Hematopoietic multipotent progenitor cell treated with erythropoietin and hydrocortisone succinate and interleukin-3 and kit ligand, for 17 days (in vitro differentiated cells): ENCODE data around the gene CFAP410.

Experiments used
- DNase-seq: peaks from one replicate; pipeline ENCODE4 v3.0.0-alpha.2; 2015; ENCODE audit warnings: low spot score

Gene CFAP410

GRCh38 chr21:44330698-44331097 lies 8.5 kb downstream of the CFAP410 start:
- DNase-seq, result no peak

GRCh38 chr21:44329971-44330681 lies 9.1 kb downstream of the CFAP410 start:
- DNase-seq, result no peak

DNA sequence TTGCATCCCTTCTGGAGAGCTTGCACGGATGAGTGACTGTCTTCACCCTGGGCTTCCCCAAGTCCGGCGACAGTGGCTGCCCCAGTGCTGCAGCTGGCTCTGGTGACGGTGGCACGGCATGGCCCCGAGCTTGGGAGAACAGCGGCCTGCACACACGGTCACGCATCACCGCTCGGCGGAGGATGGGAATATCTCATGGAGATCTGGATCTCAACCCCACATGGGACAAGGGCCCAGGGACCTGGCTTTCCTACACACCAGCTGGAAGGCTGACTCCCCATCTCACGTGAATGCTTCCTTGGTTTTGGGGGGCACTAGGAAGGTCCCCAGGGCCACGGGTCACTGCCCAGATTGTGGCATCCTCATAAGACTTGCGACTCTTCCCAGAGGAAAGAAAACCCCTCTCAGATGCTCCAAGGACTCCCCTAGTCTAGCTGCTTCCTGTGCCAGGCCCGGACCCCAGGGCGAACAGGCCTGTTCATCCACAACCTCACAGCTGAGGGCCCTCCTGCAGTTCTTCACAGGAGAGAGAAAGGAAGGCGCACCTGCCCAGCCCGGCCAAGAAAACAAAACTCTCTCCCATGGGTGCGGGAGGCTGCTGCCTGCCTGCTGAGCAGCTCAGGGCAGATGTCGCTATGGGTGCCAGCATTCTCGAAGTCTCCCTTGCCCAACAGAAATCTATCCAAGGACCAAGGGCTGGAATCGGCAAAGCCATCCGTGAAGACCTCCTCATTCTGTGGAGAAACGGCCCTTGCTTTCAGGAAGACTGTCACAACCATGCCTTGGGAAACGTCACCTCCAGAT lies 9.9 kb downstream of the CFAP410 start:
- no peak for DNase-seq

DNA sequence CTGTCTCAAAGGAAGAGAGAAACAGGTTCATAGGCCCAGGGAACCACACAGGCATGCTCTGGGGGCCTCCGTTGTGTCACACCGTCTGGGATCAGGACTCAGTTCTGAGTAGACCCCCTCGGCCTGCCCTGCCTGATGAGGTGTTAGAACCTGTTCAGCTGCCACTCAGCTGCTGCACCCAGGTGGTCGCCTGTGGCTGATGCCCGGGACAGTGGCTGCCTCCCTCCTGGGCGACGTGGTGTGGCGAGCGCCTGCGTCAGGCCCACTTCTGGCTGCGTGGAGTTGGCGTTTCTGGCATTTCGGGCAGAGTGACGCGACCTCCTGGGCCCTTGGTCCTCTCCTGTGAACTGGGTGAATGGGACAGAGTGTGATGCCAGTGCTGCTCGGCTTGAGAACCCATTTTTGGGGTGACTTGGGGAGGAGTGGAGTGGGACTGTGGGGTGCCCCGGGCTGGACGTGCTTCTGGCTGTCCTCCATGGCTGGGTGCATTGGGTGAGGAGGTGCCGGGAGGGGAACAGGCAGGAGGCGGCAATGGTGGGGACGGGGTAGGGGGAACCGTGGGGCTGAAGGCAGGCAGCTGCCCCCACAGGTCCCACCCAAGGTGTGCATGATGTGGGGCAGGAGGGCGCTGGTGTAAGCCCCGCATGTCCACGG lies 10.8 kb downstream of the CFAP410 start:
- DNase-seq, result no peak

GRCh38 chr21:44327603-44327974 lies 11.6 kb downstream of the CFAP410 start:
- no peak for DNase-seq

- no peak for DNase-seq
Measured at GRCh38 chr21:44326716-44327602, 12.2 kb downstream of the CFAP410 start.

GRCh38 chr21:44326272-44326647 lies 12.9 kb downstream of the CFAP410 start:
- DNase-seq, result no peak

DNA sequence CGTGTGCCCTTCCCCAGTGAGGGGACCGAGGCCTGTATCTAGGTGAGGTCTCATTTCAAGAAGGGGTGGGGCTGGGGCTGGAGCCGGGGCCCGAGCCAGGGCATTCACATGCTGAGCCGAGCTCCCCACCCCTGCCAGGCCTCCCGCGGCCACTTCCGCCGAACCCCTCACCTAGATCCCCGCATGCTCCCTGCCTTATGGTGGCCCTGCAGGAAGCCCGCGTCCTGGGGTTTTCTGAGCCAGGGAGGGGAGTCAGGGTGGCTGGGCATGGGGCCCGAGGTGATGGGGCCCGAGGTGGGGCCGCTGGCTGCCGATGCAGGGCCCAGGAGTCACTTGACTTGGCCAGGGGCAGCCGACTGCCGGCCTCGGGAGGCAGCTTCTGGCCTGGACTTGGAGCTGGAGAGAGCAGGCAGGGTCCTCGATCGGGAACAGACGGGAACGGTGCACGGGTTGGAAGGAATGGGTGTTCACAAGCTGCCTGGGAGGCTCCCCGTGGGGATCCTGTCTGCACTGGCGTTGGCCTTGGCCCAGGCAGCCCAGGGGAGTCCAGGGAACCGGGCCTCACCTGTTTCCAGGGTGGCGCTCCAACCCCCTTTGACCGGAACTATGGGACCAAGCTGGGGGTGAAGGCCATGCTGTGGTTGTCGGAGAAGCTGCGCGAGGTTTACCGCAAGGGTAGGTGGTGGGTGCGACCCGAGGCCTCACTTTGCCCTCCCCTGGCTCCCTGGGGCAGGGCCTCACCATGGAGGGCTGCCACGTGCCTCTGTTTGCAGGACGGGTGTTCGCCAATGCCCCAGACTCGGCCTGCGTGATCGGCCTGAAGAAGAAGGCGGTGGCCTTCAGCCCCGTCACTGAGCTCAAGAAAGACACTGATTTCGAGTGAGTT lies 13.6 kb downstream of the CFAP410 start:
- no peak for DNase-seq

DNA sequence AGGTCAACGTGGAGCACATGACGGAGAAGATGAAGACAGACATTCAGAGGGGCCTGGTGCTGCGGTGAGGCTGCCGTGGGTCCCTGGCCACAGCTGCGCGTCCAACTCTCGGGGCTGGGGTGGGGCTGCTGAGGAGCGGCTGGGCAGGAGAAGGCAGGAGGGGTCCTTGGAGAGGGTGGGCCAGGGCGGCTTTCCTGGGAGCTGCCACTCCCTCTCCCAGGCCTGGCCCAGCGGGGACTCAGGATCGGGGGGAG lies 14.4 kb downstream of the CFAP410 start:
- DNase-seq, result no peak

- no peak for DNase-seq
Measured at GRCh38 chr21:44324106-44324853, 14.9 kb downstream of the CFAP410 start.

GRCh38 chr21:44323591-44323990 lies 15.6 kb downstream of the CFAP410 start:
- no peak for DNase-seq

DNA sequence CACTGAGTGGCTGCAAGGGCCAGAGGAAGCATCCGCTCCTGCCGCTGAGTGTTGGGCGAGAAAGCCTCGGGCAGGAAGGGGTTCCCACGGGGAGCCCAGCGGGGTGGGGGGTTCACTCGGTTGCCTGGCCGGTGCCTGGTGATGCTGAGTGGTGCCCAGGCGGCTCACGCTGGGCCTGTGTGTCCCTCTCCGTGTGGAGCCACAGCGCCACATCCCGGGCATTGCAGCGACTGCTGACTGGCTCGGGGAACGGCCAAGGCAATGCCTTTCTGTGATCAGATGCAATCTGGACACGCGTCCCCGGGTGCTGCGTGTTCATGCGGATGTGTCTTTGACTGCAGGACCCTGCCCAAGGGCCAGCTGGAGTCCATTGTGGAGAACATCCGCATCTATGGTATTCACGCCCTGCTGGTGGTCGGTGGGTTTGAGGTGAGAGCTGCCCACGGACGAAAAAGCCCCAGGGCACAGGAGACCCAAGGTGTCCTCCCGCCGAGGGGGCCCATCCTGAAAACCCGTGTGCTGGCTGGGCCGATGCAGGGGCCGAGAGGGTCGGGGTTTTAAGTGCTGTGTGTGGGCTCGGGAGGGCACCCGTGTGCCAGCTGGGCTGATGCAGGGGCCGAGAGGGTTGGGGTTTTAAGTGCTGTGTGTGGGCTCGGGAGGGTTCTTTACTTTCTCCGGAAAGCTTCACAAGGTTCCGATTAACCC lies 16.4 kb downstream of the CFAP410 start:
- DNase-seq, result no peak

DNA sequence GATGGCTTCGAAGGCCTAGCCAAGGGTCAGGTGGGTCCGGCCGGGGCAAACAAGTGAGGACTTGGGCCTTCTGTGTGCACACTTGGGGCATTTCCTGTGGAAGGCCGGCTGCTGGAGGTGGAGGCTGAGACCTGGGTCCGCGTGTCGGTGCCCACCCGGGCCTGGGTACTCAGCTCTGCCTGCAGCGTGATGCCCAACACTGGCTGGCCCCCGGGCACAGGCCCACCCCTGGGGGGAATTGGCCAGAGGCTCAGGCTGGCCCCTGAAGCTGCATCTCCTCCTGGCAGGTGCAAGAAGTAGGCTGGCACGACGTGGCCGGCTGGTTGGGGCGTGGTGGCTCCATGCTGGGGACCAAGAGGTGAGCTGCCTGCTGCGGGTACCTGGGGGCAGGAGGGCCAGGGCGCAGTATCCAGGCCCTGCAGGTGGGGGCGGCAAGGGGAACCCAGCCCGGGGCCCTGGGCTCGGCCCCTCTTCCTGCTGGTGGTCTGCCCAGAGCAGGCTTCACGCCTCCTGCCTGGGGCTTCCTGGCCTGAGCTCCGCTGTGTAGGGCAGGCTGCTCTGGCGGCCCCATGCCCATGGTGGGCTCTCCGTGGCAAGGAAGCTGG lies 17.2 kb downstream of the CFAP410 start:
- DNase-seq, result no peak

DNA sequence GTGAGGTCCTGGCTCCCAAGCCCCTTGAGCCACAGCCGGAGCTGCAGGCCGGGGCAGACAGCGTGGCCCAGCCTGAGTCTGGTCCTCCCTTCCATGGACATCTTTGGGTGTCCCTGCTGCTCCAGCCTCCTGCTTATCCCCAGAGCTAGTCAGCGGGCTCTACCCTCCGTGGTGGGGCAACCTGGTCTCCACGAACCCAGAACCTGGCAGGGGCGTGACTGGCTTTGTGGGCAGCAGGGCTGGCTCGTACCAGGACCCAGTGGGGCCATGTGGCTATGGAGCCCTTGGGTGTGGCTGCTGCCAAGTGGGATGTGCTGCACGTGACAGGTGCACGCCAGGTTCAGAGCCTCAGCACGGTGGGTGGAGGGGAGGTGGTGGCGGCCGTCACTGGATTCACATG lies 18.3 kb downstream of the CFAP410 start:
- no peak for DNase-seq

- DNase-seq, result no peak
Measured at GRCh38 chr21:44319407-44320065, 19.7 kb downstream of the CFAP410 start.

DNA sequence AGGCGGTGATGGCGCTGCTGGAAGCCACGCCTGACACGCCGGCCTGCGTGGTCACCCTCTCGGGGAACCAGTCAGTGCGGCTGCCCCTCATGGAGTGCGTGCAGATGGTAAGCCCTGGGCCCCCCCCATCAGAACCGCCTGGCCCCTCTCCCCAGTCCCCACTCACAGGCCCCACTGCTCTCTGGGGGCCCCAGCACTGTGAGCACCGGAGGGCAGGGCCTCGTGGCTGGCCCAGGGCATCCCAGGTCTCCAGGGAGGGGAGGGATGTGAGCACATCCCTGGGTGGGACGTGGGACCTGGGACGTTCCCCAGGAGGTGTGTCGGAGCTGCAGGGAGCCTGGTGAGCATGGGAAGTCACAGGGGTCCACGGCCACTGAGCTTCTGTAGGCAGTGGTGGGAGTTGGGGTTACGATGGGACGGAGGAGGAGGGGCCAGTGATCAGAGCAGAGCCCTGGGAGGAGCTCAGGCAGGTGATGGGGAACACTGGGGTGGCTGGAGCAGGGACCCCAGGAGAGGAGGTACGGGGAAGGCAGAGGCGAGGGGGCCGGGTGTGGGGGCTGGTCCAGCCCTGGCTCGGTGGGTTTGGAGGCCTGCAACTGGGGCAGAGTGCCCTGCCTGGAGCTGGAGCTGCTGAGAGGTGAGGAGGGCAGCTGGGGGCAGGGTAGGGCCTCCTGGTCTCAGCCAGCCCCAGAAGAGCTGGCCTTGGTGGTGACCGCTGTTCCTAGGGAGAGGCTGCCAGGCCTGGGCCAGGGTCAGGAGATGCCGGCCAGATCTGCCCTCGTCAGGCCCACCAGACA lies 20.5 kb downstream of the CFAP410 start:
- no peak for DNase-seq

DNA sequence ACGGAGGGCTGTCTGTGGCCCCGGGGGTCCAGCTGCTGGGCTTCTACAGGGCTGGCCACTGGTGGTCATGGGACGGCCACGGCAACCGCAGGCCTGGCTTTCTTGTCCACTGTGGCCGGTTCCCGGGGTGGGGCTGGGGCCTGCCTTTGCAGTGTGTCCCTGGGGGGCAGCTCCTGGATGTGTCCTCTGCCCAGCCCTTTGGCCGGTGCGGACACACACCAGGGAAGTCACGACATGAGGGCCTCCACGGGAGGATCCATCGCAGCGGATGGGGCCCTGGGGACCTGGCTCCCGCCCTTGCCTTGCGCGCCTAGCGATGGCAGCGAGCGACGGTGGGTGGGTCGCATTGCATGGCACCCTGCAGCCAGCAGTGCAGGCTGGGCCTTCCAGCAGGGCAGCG lies 21.3 kb downstream of the CFAP410 start:
- no peak for DNase-seq

DNA sequence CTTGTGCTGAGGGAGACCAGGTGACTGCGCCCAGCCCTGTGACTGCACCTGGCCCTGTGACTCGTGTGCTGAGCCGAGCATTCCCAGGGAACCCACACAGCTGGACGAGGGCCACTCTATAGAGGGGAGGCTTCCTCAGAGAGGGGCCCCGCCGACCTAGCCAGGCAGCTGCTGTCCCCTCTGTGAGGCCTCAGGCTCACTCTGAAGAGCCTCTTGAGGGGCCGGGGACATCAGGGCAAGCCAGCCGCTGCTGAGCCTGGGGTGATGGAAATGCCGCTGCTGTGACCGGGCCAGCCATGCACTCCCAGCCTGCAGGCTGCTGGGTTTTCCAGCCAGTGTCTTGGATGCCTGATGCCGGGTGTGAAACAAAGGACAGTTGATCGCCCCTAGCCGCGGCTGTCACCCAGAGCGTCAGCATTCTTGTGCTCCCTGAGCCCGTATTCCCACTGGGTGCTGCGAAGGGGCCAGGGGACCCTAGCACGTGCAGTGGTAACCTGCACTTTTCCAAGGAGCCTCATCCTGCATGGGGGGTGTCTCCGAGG lies 21.9 kb downstream of the CFAP410 start:
- no peak for DNase-seq
